ENCODE results near the gene CLMN. TPM values are rescaled to one million over a fixed set of nuclear protein-coding genes. Genes with fewer than 3 reads are reported as not detected.
A peak's percentile ranks its signal among the peaks of the same experiment; 100 is the strongest.
"Not testable (repeated sequence)": the region's sequence is repeated elsewhere in the genome, so short reads cannot be mapped to it uniquely, and the experiment has no call there.

The CLMN gene
- total RNA-seq, 4 donors from 2014 or later = 6.5 to 10.0 (median 7.9) TPM

GRCh38 chr14:95180966-95181741 lies 138.6 kb downstream of the CLMN start:
- intact Hi-C loops (cut with DNase I) = no loop called here
- Histone ChIP-seq H3K36me3 (peaks cover 0 to 9% (median 0%) of the 10 kb centered on the region in 4 donors), H3K4me1 (peaks cover 35 to 46% (median 36%) of the 10 kb centered on the region in 4 donors), H3K27me3 (no peaks in the 10 kb centered on the region), H3K4me3 (no peak overlapping the region), H3K9me3 (no peaks in the 10 kb centered on the region), H3K27ac (replicated peaks in 1 of 4) (no peak overlapping the region)
- no peak for DNase-seq (ENCODE audit: extremely low spot score)
- TF ChIP-seq POLR2AphosphoS5 (IDR thresholded peaks at IDR 0.05) = no peak
- TF ChIP-seq POLR2A (IDR thresholded peaks at IDR 0.05; ENCODE audit: low read depth) = no peak
- no peak for TF ChIP-seq EP300 (IDR thresholded peaks at IDR 0.05)
- TF ChIP-seq, protein P1, sequence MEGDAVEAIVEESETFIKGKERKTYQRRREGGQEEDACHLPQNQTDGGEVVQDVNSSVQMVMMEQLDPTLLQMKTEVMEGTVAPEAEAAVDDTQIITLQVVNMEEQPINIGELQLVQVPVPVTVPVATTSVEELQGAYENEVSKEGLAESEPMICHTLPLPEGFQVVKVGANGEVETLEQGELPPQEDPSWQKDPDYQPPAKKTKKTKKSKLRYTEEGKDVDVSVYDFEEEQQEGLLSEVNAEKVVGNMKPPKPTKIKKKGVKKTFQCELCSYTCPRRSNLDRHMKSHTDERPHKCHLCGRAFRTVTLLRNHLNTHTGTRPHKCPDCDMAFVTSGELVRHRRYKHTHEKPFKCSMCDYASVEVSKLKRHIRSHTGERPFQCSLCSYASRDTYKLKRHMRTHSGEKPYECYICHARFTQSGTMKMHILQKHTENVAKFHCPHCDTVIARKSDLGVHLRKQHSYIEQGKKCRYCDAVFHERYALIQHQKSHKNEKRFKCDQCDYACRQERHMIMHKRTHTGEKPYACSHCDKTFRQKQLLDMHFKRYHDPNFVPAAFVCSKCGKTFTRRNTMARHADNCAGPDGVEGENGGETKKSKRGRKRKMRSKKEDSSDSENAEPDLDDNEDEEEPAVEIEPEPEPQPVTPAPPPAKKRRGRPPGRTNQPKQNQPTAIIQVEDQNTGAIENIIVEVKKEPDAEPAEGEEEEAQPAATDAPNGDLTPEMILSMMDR (IDR thresholded peaks at IDR 0.05) = no peak
- WGBS = 91% methylated on average over 8 of the region's 8 CpGs

DNA sequence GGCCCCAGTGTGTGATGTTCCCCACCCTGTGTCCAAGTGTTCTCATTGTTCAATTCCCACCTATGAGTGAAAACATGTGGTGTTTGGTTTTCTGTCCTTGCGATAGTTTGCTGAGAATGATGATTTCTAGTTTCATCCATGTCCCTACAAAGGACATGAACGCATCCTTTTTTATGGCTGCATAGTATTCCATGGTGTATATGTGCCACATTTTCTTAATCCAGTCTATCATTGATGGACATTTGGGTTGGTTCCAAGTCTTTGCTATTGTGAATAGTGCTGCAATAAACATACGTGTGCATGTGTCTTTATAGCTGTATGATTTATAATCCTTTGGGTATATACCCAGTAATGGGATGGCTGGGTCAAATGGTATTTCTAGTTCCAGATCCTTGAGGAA lies 144.0 kb downstream of the CLMN start:
- H3K9me3 ChIP-seq; H3K27me3 ChIP-seq; H3K4me3 ChIP-seq; intact Hi-C loops (cut with DNase I); DNase-seq (ENCODE audit: extremely low spot score); H3K27ac ChIP-seq (replicated peaks in 1 of 4); H3K36me3 ChIP-seq; H3K4me1 ChIP-seq: not testable (repeated sequence)
- WGBS = 100% methylated on average over 3 of the region's 3 CpGs

GRCh38 chr14:95174184-95174792 lies 145.4 kb downstream of the CLMN start:
- H3K36me3 ChIP-seq = no peaks in the 10 kb centered on the region
- no peak overlapping the region for H3K27ac ChIP-seq (replicated peaks in 1 of 4)
- H3K9me3 ChIP-seq = no peaks in the 10 kb centered on the region
- no peaks in the 10 kb centered on the region for H3K27me3 ChIP-seq
- no peak for TF ChIP-seq POLR2AphosphoS5 (IDR thresholded peaks at IDR 0.05)
- TF ChIP-seq, protein P1 (IDR thresholded peaks at IDR 0.05) = peak in 2 of 3 experiments; percentile 6 to 28
- DNase-seq (ENCODE audit: extremely low spot score) = no peak
- WGBS = 39% methylated on average over 2 of the region's 2 CpGs
- H3K4me1 ChIP-seq = no peaks in the 10 kb centered on the region
- no peak overlapping the region for H3K4me3 ChIP-seq
- intact Hi-C loops (cut with DNase I) = no loop called here

DNA sequence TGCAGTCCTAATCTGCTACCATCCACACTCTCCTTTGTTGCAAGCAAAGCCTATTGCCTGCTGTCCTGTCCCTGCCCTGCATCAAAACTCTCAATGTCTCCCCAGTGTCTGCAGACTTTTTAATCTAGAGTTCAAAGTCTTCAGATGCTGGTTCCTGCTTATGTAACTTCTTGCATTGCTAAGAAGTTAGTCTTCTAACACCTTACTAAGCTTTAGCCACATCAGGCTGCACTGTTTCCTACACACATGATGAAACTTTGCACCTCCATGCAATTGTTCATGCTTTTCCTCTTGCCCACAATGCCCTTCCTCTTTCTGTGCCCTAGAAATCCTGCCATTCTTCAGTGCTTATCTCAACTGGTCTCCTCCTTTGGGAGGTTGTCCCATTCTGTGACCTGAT lies 146.2 kb downstream of the CLMN start:
- H3K4me3 ChIP-seq = no peak overlapping the region
- no peak for DNase-seq (ENCODE audit: extremely low spot score)
- intact Hi-C loops (cut with DNase I) = no loop called here
- H3K4me1 ChIP-seq = no peaks in the 10 kb centered on the region
- H3K27ac ChIP-seq (replicated peaks in 1 of 4) = no peak overlapping the region
- TF ChIP-seq, protein P1 (IDR thresholded peaks at IDR 0.05) = no peak
- TF ChIP-seq POLR2AphosphoS5 (IDR thresholded peaks at IDR 0.05) = no peak
- no peak for TF ChIP-seq EP300 (IDR thresholded peaks at IDR 0.05)
- no peaks in the 10 kb centered on the region for H3K27me3 ChIP-seq
- H3K9me3 ChIP-seq = no peaks in the 10 kb centered on the region
- H3K36me3 ChIP-seq = no peaks in the 10 kb centered on the region

DNA sequence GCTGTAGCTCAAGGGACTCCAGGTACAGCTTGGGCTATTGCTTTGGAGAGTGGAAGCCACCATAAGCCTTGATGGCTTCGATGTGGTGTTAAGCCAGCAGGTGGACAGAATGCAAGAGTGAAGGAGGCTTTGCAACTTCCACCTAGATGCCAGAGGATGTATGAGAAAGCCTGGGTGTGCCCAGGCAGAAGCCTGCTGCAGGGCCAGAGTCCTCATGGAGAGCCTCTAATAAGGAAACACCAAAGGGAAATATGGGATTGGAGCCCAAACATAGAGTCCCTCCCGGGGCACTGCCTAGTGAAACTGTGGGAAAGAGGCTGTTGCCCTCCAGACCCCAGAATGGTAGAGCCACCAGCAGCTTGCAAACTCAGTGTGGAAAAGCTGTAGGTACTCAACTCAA lies 152.5 kb downstream of the CLMN start:
- TF ChIP-seq EP300 (IDR thresholded peaks at IDR 0.05) (no peak), POLR2AphosphoS5 (IDR thresholded peaks at IDR 0.05) (no peak)
- peaks cover 0 to 5% (median 0%) of the 10 kb centered on the region in 4 donors for H3K9me3 ChIP-seq
- no peaks in the 10 kb centered on the region for H3K27me3 ChIP-seq
- peaks cover 0 to 3% (median 0%) of the 10 kb centered on the region in 4 donors for H3K4me1 ChIP-seq
- 100% methylated on average over 1 of the region's 2 CpGs for WGBS
- H3K27ac ChIP-seq (replicated peaks in 1 of 4) = no peak overlapping the region
- H3K36me3 ChIP-seq = no peaks in the 10 kb centered on the region
- intact Hi-C loops (cut with DNase I) = no loop called here
- no peak overlapping the region for H3K4me3 ChIP-seq
- DNase-seq (ENCODE audit: extremely low spot score) = no peak

Data from esophagus muscularis mucosa (tissue), 4 donors.